Measurements from ENCODE around the gene SIAE. TPM values are rescaled to one million over a fixed set of nuclear protein-coding genes. Genes with fewer than 3 reads are reported as not detected.

Gene SIAE
- total and polyA plus RNA-seq, 2 of the 8 experiments (the other 6 are each of a cell fraction or from before 2014, with no cell fraction given), result 2.3 to 3.7 TPM

Small RNA genes lying within 50 kb of the gene (small RNA-seq; reads per million reads assigned to genes)
- gene RNA5SP352 (ENCODE audit: insufficient read depth), result not detected

Other genes starting within 250 kb of the SIAE start
- not detected in 2 replicates for gene OR8B4, start 248.9 kb downstream of the SIAE start, total RNA-seq (2021; fragmentation: NEBNext Ultra II Directional; extraction: Animal tissue kit (Norgen Biotek cat#: 25700))
- not detected in 2 replicates for gene OR8B4, start 248.9 kb downstream of the SIAE start, polyA plus RNA-seq (2011; rRNA removed)
- not detected in 2 replicates for gene OR8B8, start 228.0 kb downstream of the SIAE start, total RNA-seq (2021; fragmentation: NEBNext Ultra II Directional; extraction: Animal tissue kit (Norgen Biotek cat#: 25700))
- not detected in 2 replicates for gene OR8B8, start 228.0 kb downstream of the SIAE start, polyA plus RNA-seq (2011; rRNA removed)
- gene OR8B12, start 130.1 kb downstream of the SIAE start, total RNA-seq (2021; fragmentation: NEBNext Ultra II Directional; extraction: Animal tissue kit (Norgen Biotek cat#: 25700)), result not detected in 2 replicates
- gene OR8B12, start 130.1 kb downstream of the SIAE start, polyA plus RNA-seq (2011; rRNA removed), result not detected in 2 replicates
- not detected in 2 replicates for gene OR8A1, start 103.7 kb downstream of the SIAE start, total RNA-seq (2021; fragmentation: NEBNext Ultra II Directional; extraction: Animal tissue kit (Norgen Biotek cat#: 25700))
- not detected in 2 replicates for gene OR8A1, start 103.7 kb downstream of the SIAE start, polyA plus RNA-seq (2011; rRNA removed)
- gene PANX3, start 62.3 kb downstream of the SIAE start, total RNA-seq (2021; fragmentation: NEBNext Ultra II Directional; extraction: Animal tissue kit (Norgen Biotek cat#: 25700)), result not detected in 2 replicates
- not detected in 2 replicates for gene PANX3, start 62.3 kb downstream of the SIAE start, polyA plus RNA-seq (2011; rRNA removed)
- gene TBRG1, start 50.9 kb downstream of the SIAE start, total RNA-seq (2021; fragmentation: NEBNext Ultra II Directional; extraction: Animal tissue kit (Norgen Biotek cat#: 25700)), result 22.7 and 26.7 TPM in 2 replicates
- 13.6 and 16.3 TPM in 2 replicates for gene TBRG1, start 50.9 kb downstream of the SIAE start, polyA plus RNA-seq (2011; rRNA removed)
- gene SPA17, start 165 bp upstream of the SIAE start, total RNA-seq (2021; fragmentation: NEBNext Ultra II Directional; extraction: Animal tissue kit (Norgen Biotek cat#: 25700)), result 4.2 and 5.2 TPM in 2 replicates
- gene SPA17, start 165 bp upstream of the SIAE start, polyA plus RNA-seq (2011; rRNA removed), result 1.8 and 3.7 TPM in 2 replicates
- gene NRGN, start 66.2 kb upstream of the SIAE start, total RNA-seq (2021; fragmentation: NEBNext Ultra II Directional; extraction: Animal tissue kit (Norgen Biotek cat#: 25700)), result 0.60 and 0.75 TPM in 2 replicates
- 1.0 and 1.5 TPM in 2 replicates for gene NRGN, start 66.2 kb upstream of the SIAE start, polyA plus RNA-seq (2011; rRNA removed)
- not detected in 2 replicates for gene VSIG2, start 78.5 kb upstream of the SIAE start, total RNA-seq (2021; fragmentation: NEBNext Ultra II Directional; extraction: Animal tissue kit (Norgen Biotek cat#: 25700))
- gene VSIG2, start 78.5 kb upstream of the SIAE start, polyA plus RNA-seq (2011; rRNA removed), result 0.18 and 0.35 TPM in 2 replicates
- gene ESAM, start 88.6 kb upstream of the SIAE start, total RNA-seq (2021; fragmentation: NEBNext Ultra II Directional; extraction: Animal tissue kit (Norgen Biotek cat#: 25700)), result 0.17 TPM in 1 of 2 replicates, not detected in the other
- gene ESAM, start 88.6 kb upstream of the SIAE start, polyA plus RNA-seq (2011; rRNA removed), result 0.09 and 0.19 TPM in 2 replicates
- gene MSANTD2, start 126.7 kb upstream of the SIAE start, total RNA-seq (2021; fragmentation: NEBNext Ultra II Directional; extraction: Animal tissue kit (Norgen Biotek cat#: 25700)), result 15.9 and 17.3 TPM in 2 replicates
- gene MSANTD2, start 126.7 kb upstream of the SIAE start, polyA plus RNA-seq (2011; rRNA removed), result 5.6 and 8.2 TPM in 2 replicates
- 7.8 and 12.1 TPM in 2 replicates for gene ROBO3, start 191.7 kb upstream of the SIAE start, total RNA-seq (2021; fragmentation: NEBNext Ultra II Directional; extraction: Animal tissue kit (Norgen Biotek cat#: 25700))
- gene ROBO3, start 191.7 kb upstream of the SIAE start, polyA plus RNA-seq (2011; rRNA removed), result 24.6 and 42.1 TPM in 2 replicates
- not detected in 2 replicates for gene ROBO4, start 224.1 kb upstream of the SIAE start, total RNA-seq (2021; fragmentation: NEBNext Ultra II Directional; extraction: Animal tissue kit (Norgen Biotek cat#: 25700))
- 0.03 TPM in 1 of 2 replicates, not detected in the other for gene ROBO4, start 224.1 kb upstream of the SIAE start, polyA plus RNA-seq (2011; rRNA removed)
- gene HEPN1, start 245.5 kb upstream of the SIAE start, total RNA-seq (2021; fragmentation: NEBNext Ultra II Directional; extraction: Animal tissue kit (Norgen Biotek cat#: 25700)), result not detected in 2 replicates
- gene HEPN1, start 245.5 kb upstream of the SIAE start, polyA plus RNA-seq (2011; rRNA removed), result not detected in 2 replicates